GM20000 (cell line): Measurements from ENCODE around the gene SOD1.

Source experiments
- DNase-seq: peaks from one replicate; pipeline ENCODE4 v3.0.0; 2012; ENCODE audit warnings: low spot score
- TF ChIP-seq, protein P1 (sequence below): IDR thresholded peaks from 2 replicates; pipeline ENCODE4 v1.5.1; 2012; ENCODE audit warnings: mild to moderate bottlenecking, control low read depth; ENCODE audit errors: extremely low read depth, missing control alignments

SOD1 gene

DNA sequence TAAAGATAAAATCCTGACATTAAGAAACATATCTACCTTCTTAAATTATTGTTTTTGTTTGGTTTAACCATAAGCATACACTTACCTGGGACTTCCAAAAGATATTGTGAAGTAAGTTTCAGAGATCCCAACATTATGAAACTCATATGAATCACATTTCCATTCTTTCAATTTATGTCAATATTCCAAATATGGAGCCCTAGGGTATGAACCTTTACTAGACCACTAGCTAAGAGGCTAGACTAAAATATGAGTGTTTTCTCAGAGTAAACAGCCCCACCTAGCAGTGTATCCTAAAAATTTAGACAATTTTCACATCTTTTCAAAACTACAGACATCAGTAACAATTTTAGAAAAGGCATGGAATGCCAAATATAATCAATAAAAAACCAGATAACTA, 48.0 kb downstream of the SOD1 start:
- TF ChIP-seq, protein P1, sequence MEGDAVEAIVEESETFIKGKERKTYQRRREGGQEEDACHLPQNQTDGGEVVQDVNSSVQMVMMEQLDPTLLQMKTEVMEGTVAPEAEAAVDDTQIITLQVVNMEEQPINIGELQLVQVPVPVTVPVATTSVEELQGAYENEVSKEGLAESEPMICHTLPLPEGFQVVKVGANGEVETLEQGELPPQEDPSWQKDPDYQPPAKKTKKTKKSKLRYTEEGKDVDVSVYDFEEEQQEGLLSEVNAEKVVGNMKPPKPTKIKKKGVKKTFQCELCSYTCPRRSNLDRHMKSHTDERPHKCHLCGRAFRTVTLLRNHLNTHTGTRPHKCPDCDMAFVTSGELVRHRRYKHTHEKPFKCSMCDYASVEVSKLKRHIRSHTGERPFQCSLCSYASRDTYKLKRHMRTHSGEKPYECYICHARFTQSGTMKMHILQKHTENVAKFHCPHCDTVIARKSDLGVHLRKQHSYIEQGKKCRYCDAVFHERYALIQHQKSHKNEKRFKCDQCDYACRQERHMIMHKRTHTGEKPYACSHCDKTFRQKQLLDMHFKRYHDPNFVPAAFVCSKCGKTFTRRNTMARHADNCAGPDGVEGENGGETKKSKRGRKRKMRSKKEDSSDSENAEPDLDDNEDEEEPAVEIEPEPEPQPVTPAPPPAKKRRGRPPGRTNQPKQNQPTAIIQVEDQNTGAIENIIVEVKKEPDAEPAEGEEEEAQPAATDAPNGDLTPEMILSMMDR: no peak
- no peak for DNase-seq

DNA sequence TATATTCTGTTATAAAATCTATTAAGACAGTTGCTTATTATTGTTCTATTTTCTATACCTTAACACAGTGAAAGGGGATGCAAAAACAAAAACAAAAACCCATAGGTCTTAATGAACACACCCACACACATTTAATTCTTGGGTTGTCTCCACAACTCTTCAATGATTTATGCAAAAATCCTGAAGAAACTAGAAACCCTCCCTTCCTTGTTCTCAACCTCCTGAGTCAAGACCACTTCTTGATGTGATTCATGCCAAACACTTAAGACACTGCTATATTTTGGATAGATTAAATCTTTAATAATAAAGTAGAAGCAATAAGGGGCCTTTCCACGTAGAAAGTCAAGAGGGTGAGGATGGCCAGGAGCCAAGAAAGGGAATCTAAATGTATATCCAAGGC, 49.0 kb downstream of the SOD1 start:
- no peak for DNase-seq
- TF ChIP-seq, protein P1: no peak

DNA sequence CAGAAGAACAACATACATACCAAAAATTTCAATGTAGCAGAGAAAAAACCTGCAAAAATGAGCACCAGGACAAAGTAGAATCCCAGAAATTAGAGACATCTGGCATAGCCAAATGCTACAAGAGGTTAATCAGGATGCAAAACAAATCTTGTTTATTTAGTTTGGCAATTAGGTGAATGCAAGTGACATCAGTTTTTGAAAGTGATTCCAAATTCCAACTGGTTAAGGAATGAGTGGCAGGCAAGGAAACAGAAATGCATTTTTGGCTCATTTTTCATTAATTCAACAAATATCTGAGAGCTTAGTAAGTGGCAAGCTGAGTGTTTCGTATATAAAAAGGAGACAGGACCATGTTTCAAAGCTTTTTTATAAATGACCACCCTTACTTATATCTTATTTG, 51.1 kb downstream of the SOD1 start:
- no peak for DNase-seq
- TF ChIP-seq, protein P1: no peak

DNA sequence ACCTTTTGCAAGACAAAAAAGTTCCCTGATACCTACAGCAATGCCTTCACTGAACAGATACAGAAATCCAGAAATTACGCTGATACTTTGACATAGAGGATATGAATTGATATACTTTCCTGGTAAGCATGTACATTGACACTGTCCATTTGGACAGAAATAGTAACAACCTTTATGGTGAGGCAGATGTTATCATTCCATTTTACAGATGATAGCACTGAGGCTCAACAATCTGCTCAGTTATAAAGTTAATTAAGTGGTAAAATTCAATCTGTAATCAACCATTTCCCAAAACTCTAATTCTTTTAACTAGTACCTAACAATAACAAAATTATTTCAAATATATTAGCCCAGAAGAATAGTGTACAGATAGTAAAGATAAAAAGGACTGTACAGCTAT, 51.8 kb downstream of the SOD1 start:
- DNase-seq: no peak
- TF ChIP-seq, protein P1: no peak

DNA sequence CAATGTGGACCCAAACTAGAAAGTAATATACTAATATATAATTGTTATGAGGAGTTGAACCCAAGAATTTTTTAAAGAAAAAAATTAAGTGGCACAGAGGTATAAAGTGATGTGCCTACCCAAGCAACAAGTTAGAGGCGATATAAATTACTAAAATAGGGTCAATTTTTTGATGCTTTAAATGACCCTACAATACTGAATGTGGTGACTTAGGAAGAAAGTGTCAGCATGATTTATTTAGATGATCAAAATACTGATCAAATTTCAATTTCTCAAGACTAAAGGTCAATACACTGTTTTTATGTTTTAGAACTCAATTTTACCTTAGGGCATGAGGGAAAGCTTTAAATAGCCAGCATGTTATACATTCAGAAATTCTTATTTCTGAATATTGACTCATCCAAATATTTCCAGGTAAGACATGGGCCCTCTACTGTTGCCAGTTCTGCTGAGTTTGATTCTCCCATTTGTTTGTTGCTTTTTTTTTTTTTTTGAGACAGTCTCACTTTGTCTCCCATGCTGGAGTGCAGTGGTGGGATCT, 52.3 kb downstream of the SOD1 start:
- DNase-seq: no peak
- TF ChIP-seq, protein P1: no peak

DNA sequence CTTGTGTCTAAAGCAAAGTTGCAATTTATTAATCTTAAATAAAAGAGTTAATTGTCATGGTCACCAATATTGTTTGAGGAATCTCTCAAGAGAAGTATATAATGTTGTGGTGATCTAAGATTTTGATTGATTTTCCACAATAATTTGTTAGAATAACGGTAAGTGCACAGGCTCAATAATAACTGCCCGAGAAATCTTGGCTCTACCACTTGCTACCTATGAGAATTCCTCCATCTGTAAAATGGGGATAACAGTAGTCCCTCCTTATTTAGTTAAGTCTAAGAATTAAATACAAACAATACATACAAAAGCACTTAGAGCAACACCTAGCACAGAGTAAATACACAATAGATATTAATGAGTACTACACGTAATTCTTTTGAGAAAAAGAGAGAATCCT, 53.6 kb downstream of the SOD1 start:
- TF ChIP-seq, protein P1: no peak
- no peak for DNase-seq

DNA sequence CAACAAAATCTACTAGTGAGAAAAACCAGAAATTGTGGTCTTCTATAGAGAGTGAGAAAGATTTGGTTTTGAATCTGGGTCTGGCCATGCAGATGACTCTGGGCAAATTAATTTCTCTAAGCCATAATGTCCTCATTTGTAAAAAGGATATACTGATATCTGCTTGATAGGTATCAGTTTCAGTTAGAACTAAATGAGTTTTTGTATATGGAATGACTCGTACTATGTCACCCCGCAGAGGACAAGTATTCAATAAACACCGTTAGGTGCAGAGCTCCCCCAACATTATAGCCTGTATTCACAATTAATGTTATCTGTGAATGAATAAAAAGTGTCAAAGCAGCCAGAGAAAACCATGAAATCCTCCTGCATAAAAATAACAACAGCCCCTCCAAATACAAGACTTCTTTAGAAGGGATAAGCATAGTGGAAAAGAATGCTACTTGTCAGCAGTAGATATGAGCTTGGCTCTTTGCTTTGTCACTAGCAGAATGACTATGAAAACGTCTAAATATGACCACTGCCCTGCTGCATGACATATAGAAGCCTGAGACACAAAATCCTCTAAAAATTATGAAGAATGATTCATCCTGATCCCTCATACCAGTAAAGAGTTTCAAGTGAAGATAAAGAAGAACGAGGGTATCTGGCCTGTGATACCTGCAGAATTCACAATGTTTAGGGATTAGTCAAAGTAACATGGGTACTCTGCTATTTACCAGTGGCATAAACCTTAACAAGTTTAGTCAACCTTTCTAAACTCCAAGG, 54.7 kb downstream of the SOD1 start:
- DNase-seq: no peak

More for the DNA sequence above, 54.7 kb downstream of the SOD1 start:
- TF ChIP-seq, protein P1: no peak
